Prostate gland (tissue), 2 donors: Measurements from ENCODE around the gene CMTM8.

Source experiments
- POLR2A ChIP-seq: fragments of 450-650 bp; IDR thresholded peaks from one replicate; pipeline ENCODE4 v1.6.1; 2016; ENCODE audit warnings: antibody characterized with exemption, mild to moderate bottlenecking
- TF ChIP-seq, protein P1 (sequence below), 4 experiments: fragments of 200-600 bp in 2 of 4; fragments of 450-650 bp in 2 of 4; sonication (generic) in 2 of 4; IDR thresholded peaks; 1 replicate in 3 of 4; 2 replicates in 1 of 4; pipeline ENCODE4 v1.5.1; 2016 to 2019; ENCODE audit warnings: antibody characterized with exemption in 4 of 4, mild to moderate bottlenecking in 2 of 4, moderate library complexity in 2 of 4

DNA sequence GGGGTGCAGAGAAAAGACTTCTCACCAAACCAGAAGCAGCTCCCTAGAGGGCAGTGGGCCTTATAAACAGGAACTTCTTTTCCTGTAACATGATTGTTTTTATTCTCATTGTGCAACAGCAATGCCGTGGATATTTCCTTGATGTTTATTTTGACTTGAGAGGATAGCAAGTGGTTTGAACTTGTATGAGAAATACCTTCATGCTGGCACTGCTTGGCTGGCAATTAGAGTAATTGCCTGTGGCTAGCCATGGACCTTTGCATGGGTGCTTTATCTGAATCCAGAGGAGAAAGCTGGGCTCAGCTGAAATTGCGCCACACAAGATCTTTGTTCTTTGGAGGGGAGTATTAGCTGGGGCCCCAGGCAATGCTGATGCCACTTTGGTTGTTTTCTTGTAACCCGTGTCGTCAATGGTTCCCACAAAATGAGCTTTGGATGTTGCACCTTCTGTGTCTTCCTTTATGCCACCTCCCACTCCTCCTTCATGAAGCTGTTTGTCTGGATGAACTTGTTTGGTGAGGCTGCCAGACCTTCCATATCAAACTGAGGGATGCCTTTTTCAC, 37.9 kb downstream of the CMTM8 start:
- TF ChIP-seq, protein P1, sequence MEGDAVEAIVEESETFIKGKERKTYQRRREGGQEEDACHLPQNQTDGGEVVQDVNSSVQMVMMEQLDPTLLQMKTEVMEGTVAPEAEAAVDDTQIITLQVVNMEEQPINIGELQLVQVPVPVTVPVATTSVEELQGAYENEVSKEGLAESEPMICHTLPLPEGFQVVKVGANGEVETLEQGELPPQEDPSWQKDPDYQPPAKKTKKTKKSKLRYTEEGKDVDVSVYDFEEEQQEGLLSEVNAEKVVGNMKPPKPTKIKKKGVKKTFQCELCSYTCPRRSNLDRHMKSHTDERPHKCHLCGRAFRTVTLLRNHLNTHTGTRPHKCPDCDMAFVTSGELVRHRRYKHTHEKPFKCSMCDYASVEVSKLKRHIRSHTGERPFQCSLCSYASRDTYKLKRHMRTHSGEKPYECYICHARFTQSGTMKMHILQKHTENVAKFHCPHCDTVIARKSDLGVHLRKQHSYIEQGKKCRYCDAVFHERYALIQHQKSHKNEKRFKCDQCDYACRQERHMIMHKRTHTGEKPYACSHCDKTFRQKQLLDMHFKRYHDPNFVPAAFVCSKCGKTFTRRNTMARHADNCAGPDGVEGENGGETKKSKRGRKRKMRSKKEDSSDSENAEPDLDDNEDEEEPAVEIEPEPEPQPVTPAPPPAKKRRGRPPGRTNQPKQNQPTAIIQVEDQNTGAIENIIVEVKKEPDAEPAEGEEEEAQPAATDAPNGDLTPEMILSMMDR (IDR thresholded peaks at IDR 0.05): no peak
- TF ChIP-seq POLR2A: no peak
